ENCODE results near the gene SMARCB1.

Gene SMARCB1

DNA sequence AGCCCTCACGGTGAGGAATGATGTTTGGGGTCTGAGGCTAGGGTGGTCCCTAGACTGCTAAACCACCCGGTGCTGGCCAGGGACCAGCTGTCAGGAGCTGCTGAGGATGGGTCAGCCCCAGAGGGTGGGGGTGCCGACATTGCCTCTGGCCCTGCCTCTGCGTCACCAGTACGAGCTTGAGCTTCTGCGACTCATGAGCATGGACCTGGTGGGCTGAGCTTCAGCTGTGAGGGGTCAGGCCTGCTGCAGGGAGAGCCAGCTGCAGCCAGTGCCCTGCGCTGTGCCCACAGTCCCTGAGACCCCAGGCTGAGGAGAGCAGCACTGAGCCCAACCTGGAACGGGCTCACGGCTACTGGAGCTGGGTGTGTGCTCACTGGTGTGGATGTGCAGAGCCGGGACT is 45.0 kb downstream of the SMARCB1 start:
- no peak for DNase-seq (ENCODE audit: low read depth)

DNA sequence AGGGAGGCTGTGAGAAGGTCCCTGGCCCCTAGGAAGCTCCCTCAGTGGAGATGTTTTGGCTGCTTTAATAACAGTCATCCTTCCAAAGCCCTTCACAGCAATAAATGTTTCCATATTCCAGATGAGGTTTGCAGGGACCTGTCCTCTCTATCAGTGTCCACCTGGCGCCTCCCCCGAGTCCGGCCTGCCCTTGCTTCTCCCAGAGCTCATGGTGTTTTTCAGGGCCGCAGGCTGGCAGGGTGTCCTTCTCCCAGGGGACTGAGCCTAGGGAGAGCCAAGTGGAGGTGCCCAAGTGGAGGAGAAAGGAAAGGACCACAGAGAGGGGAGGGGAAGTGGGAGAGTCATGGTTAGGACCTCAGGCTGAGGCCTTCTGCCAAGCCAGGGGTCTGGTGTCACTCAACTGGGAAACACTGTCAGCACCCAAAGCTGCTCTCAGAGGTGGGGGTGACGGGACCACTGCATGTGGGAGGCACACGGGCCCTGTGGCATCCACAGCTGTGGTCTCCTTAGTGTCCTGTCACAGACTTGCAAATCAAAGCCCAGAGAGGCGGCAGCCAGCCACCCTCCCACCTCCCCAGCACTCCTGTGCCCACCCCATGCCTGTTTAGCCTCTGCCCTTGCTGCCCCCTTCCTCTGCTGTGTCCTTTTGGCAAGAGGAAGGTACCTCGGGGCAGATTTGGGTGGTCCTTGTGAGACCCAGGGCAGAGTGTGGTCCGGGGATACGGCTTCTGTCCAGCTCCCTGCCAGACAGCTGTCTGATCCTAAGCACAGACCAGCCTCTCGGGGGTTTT is 45.7 kb downstream of the SMARCB1 start:
- no peak for DNase-seq (ENCODE audit: low read depth)

DNA sequence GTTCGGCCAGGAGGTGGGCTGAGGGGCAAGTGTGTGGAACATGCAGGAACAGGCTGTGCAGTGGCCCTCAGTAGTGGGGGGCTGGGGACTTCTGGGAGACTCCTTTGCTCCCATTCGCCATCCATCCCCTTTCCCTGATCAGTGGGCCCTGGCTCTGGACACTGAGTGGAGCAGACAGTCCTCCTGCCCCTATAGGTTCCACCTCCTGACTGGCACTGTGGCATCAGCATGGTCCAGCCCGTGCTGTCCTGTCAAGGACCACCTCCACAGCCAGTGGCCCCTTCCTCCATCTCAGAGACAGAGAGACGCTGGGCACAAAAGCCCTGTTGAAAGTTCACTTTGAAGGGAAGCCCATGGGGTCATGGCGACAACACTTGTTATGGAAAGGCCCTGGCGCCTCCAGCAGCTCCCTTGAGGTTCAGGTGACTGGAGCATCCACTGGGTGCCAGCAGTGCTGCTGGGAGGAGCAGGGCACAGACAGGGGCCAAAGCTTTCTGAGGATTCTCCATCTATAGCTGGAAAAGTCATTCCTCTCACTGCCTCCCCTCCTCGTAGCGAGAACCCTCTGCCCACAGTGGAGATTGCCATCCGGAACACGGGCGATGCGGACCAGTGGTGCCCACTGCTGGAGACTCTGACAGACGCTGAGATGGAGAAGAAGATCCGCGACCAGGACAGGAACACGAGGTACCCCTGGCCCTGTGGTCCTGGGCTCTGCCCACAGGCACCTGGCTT is 46.4 kb downstream of the SMARCB1 start:
- no peak for DNase-seq (ENCODE audit: low read depth)

DNA sequence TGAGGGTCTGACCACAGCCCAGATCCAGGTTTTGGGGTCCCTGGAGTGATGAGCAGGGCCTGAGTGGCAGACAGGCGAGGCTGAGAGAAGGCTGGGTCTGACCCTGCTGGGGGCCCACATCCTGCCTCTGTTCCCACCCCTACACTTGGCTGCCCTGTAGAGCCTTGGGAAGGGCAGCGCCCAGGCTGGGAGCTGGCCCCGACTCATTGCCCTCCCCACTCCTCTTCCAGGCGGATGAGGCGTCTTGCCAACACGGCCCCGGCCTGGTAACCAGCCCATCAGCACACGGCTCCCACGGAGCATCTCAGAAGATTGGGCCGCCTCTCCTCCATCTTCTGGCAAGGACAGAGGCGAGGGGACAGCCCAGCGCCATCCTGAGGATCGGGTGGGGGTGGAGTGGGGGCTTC is 47.1 kb downstream of the SMARCB1 start:
- no peak for DNase-seq (ENCODE audit: low read depth)

DNA sequence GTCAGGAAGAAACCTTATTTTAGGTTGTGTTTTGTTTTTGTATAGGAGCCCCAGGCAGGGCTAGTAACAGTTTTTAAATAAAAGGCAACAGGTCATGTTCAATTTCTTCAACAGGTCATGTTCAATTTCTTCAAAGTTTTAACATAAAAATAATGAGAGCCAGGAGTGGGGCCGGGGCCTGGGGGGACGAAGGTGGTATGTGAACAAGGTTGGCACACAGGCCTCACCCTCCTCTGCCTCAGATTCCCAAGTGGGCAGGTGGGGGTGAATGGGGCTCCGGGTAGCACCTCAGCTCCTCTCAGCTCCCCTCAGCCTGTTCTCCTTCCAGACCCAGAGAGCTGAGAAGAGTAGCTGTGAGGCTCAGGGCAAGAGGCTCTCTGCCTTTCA is 47.6 kb downstream of the SMARCB1 start:
- DNase-seq (ENCODE audit: low read depth): no peak

DNA sequence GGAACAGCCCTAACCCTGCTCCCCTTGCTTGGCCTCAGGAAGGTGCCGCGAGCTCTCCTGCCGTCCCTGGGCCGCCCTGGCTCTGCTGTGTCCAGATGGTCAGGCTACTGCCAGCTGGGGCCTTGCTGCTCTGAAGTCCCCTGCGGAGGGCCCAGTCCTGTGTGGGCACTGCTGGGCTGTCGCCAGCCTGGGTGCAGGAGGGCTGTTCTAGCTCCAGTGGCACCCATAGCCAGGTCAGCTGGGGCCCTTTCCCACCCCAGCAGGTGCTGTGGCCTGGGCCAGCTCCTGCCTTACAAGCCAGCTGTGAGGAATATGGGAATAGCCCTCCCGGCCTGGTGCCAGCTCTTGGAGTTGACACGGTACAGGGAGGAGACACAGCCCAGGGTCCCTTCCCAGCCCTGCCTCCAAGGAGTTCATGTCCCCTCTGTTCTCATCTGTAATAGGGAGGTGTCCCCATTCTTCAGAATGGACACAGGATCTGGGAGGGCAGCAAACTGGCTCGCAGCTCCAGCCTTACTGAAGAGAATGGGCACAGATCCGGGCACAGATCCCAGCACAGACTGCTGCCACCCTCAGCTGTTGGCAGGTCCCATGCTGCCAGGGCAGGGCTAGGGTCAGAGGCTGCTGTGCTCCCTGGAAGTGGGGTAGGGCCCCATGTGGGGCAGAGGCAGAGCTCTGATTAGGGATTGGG is 48.2 kb downstream of the SMARCB1 start:
- DNase-seq (ENCODE audit: low read depth): no peak

DNA sequence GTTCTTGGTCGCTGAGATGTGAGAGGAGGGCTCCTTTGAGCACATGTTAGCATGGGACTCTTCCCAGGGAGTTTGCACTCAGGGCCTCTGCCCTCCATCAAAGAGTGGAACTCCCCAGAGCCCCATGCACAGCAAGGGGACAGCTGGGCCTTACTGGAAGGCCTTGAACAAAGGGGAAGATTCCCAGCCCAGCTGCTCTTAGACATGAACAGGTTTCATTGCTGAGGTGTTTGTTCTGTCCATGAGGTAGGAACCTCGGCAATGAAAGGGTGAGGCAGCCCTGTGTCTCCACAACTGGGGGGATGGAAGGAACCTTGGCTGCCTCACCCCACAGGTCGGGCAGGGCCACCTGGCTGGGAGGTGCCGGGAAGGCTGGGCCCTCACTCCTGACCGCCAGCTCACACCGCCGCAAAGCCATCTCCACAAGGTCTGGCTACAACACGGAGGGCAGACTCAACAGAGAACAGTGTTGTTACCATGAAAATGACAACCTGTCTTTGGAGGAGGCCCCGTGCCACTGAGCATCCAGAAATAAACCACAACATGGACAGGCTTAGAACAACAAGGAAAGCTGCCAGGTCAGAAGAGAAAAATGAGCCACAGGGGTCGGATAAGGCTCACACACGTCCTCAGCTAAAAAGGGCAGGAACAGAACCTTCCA is 48.8 kb downstream of the SMARCB1 start:
- DNase-seq (ENCODE audit: low read depth): no peak

- DNase-seq (ENCODE audit: low read depth): no peak
These were observed 49.5 kb downstream of the SMARCB1 start for GRCh38 chr22:23836281-23836680.

GRCh38 chr22:23836692-23837495 is 50.1 kb downstream of the SMARCB1 start:
- DNase-seq (ENCODE audit: low read depth): no peak

DNA sequence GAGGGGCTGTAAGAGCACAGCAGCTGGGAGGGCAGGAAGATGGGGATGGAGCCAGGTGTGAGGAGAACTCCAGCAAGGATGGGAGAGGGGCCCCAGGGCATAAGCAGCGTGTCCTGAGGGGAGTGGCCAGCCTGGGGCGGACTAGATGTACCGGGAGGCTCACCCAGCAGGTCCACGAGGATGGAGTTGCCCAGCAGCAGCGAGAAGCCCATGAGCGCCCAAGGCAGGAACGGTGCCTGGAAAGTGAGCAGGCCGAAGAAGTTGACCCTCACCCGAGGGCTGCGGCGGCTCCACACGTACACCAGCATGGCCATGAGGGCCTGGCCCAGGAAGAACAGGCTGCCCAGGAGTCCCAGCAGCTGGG is 50.7 kb downstream of the SMARCB1 start:
- DNase-seq (ENCODE audit: low read depth): no peak

DNA sequence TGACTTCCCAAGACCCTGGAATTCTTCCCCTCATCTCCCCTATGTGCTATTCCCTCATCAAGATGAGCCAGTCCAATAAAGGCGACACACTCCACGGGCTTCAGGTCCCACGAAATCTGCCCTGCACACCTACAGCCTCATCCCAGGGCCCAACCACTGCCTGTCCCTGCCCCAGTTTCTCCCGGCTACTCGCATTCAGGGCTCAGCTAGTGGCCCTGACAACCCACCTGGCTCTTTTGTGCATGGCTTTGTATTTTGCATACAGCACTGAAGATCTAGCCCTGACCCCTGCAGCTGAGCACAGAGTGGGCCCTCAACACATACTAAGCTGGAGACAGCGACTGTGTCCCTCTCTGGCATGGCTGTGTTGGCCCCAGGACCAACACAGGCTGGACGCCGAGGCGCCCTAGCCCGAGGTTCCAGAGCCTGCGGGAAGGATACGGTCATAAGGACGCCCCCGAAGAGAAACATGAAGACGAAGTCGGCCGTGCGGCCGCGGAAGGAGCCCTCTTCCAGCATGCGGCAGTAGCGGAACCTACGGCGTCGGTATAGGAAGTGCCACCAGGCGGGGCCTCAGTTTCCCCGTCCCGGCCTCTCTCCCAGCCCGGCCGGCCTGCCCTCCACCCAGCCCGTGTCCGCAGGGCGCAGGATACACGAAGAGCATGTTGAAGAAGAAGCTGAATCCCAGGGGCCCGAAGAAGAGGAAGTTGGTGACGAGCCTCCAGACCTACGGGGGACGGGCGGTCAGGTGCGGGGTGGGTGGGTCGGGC is 51.3 kb downstream of the SMARCB1 start:
- no peak for DNase-seq (ENCODE audit: low read depth)

DNA sequence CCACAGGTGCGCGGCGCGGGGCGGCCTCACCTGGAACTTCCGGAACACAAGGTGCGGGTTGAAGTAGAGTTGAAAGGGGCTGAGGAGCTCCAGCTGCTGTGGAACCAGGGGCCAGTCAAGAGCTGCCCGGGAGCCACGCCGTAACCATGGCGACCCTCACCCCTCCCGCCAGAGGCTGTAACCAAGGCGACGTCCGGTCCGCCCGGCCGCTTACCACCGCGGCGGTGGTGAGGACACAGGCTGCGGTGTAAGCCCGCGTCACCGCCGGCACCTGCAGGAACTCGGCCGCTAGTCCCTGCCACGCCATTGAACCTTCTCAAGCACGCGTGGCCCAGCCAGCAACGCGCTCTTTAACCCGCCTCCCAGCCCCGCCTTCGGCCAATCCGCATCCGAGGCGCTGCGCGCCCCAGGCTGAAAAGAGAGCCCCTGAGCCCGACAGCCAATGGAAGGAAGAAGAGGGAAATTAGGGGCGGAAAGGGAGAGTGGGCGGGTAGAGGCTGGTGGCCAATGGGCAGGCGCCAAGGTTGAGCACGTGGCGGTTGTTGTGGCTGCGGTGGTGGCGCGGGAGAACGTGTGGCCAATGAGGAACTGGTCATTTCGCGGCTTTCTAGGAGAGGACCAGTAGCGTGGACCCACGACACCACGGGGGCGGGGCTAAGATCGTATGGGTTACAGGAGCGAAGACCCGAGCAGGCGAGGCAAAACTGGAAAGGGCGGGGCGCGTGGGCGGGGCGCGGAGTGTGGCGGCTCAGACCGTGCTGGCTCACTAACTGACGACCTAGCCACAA is 52.1 kb downstream of the SMARCB1 start, which contains the start of gene DERL3:
DERL3 (minus strand) TSS at position 326 of the 788 bp plus-strand sequence; CDS start at position 307, 19 bp downstream.
- DNase-seq (ENCODE audit: low read depth): peak; percentile 84

DNA sequence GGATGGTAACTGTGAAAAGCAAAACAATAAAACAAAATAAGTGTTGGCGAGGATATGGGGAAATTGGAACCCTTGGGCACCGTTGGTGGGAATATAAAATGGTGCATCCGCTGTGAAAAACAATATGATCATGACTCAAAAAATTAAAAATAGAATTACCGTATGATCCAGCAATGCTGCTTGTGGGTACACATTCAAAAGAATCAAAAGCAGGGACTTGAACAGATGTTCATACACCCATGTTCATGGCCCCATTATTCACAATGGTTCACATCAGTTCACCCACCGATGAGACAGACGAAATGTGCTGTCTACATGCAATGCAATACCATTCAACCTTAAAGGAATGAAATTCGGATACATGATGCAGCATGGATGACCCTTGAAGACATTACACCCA is 53.3 kb downstream of the SMARCB1 start:
- DNase-seq (ENCODE audit: low read depth): no peak

DNA sequence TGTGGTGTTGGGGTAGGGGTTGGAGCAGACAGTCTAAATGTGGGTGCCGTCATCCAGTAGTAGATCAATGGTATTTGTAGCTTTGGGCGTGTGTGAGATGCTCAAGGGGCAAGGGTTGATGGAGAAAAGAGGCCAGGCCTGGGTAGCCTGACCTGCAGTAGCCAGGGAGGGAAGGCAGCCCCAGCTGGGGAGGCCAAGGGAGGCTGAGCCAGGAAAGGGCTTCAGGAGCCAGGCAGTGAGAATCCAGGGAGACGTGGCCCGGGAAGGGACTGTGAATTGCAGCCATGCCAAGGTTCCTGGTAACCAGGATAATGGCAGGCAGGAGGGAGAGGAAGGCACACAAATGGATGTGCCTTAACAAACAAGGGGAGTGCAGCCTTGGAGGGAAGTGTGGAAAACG is 54.5 kb downstream of the SMARCB1 start:
- no peak for DNase-seq (ENCODE audit: low read depth)

DNA sequence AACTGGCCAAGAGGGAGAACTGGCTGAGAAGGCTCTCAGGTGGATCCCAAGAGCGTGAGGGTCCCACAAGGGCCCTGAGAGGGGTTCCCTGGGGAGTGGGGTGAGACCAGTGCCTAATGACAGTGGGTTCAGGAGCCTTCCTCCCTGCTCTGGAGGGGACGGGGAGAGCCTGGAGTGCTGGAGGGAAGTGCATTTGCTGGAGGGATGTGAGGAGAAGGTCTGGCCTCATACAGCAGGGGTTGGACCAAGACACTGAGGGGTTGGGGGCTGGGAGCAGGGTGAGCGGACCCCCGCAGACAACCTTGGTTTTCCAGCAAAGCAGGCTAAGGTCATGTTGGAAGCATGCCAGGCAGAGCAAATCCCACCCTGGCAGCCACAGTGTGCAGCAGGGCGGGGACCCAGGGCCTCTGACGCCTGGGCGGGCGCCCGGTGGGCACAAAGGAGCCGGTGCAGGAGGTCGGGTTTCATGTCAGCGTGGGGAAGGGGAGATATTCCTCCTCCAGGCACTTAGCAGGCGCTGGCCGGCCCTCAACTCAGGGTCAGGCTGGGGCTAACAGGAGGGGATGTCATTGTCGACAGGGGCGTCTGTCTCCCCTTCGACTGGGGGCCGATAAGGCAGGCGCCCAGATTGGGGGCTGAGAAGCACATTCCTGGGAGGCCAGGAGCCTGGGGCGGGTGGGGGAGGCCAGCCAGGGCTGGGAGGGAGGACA is 55.1 kb downstream of the SMARCB1 start:
- DNase-seq (ENCODE audit: low read depth): no peak

DNA sequence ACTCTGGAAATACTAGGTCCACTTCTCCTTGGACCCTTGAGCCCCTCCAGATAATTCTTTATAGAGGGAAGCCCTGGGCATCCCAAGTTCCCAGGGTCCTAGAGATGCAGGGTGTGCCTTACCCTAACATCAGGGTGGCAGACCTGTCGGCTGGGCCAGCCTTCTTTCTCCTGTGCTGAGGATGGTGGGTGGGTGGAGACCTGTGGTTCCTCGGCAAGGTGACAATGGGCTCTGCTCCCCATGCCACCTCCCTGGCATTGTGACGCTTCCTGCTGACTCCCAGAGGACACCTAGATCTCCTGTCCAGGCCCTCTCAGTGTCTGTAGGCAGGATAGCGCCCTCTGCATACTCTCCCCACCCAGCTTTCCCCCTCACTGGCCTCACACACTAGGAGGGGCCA is 55.8 kb downstream of the SMARCB1 start:
- no peak for DNase-seq (ENCODE audit: low read depth)

DNA sequence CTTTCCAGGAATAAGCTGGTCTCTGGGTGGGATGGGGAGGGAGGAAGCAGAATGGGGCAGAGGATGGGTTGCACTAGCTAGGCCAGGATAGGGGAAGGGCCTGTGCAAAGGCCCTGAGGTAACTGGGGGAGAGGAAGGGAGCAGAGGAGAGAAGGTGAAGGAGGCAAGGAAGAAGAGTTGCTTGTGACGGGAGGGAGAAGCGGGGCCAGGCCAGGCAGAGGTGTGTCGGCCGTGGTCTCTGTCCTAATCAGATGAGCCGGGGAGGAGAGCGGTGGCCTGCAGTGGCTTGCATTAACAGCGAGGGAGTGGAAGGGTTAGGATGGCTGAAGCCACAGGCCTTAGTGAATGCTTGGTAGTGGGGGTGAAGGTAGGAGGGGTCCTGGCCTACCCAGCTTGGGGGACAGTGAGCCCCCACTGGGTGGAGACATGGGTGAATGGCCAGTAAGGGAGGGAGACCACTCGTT is 58.0 kb downstream of the SMARCB1 start:
- no peak for DNase-seq (ENCODE audit: low read depth)

GRCh38 chr22:23845265-23846080 is 58.7 kb downstream of the SMARCB1 start:
- no peak for DNase-seq (ENCODE audit: low read depth)
